Activated T-cell treated with anti-CD3 and anti-CD28 coated beads for 4 hours (primary cell): ENCODE data around the gene ITM2C.

ENCODE experiments used
- DNase-seq: peaks from one replicate; pipeline ENCODE4 v3.0.0-alpha.2; 2020

ITM2C gene

DNA sequence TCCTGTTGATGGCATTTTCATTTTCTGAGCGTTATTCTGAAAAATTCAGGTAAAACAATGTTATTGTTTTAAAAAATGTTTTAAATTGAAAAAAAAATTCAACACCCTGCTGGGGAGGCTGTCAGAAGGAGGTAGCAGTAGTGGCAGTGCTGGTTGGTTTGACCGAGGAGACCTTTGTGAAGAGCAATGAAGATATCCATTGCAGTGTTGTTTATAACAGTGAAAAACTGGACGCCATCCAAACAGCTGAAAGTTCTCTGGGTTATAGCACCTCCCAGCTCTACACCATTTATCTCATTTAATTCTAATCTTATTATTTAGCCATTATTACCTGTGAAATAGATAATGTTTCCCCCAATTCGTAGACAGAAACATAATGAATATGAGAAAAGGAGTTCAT is 12.6 kb upstream of the ITM2C start:
- DNase-seq: no peak

DNA sequence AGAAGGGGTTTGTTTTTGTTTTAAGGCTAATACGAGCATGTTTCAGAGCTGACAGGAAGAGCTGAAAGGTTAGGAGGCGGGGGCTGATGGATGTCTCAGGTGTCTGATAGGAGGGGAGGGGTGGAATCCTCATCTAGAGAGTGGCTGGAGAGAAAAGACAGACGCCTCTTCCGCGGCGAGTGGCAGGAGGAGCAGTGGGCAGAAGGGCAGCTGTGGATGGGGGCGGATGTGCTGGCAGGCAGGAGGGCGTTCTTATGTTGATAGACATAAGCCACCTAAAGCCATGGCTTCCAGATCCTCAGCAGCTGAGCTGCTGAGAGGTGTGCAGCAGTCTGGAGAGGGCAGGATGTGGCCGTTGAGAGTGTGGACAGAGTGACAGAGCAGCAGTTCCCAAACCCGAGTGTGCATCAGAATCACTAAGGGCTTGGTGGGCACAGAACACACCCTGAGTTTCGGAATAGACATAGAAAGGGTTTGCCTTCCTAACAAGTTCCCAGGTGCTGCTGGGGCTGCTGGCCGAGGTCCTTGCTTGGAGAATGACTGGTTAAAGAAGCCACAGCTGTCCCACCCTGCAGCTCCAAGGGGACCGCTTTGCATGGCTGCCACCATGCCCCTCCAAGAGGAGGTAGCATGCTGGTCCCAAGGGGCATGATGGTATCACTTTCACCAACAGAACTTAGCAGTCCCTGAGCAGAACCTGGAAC is 3.0 kb upstream of the ITM2C start:
- DNase-seq: no peak

DNA sequence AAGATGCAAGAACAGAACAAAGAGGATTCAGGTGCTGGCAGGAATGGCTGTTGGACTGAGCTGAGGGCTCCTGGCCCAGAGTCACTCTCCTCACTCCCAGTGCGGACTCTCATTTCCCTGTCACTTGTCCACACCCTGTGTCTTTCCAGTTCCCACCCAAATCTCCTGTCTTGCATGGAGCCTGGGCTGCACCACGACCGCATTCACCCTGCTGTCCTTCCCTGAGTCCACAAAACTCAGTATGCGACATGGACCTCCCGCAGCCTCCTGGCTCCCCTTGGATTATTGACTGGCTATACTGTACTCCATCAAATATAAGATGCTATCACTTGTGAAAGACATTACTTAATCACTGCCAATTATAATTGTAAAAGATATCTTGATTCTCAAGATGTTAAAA is 2.5 kb upstream of the ITM2C start:
- no peak for DNase-seq

DNA sequence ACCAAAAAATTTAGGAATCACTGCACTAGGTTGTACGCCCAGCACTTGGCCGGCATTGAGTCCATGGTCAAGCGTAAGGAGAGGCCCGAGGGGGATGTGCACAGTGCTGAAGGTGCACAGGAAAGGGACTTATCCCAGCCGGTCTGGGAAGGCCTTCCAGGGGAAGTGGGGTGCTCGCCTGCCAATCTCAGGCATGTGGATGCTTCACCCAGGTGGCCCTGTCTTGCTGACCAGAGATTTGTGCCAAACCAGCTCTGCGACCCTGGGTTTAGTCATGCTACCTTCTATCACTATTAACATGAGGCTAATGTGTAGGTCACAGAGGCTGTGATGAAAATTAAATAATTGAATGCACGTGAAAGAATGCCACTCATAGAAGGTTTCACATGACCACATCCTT is 1.7 kb upstream of the ITM2C start:
- no peak for DNase-seq

DNA sequence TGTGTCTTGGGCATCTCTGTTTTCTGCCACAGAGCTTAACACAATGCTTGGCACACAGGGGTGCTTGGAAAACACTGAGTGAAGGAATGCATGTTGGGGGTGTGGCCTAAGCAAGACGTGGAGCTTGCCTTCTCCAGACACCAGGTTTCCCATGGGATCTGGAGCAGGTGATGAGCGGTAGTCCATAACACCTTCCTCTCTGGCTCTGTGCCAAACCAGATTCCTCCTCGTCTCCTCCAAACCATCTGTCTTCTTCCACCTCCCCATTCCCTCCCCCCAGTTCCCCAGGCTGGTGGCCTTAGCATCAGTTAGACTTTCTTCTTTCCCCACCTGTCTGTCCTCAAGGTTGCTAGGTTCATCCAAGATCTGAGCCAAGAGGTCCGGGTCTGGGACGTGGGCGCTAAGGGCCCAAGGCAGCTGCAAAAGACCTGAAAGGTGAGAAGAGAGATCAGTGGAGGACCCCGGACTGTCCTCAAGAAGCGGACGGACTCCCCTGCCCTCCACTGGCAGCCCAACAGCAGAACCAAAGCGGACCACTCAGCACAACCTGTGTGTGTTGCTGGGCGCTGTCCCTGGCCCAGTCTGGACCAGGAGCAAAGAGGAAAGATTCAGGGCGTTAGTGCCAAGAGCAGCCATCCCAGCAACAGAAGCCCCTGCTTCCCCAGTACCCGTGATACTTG is 1.2 kb upstream of the ITM2C start:
- no peak for DNase-seq

DNA sequence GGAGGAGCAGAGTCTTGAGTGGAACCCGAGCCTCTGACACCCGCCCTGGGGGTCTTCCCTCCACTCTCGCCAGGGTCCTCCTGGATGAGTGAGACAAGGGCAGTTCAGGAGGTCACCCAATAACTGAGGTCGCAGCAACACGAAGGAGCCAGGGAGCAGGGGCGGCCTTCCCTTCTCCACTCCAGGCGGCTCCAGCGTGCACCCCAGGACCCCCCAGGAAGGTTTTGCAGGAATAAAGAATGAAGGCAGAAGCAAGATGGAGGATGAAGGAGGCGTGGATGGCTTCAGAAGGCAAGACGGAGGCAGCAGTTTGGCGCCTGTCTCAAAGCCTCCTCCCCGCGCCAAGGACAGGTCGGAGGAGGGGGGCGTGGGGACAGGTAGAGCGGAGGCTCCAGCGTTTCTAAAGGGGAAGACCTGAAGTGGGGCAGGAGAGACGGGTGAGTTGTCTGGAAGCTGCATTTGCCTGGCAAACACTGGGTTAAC is 579 bp upstream of the ITM2C start:
- DNase-seq: no peak

DNA sequence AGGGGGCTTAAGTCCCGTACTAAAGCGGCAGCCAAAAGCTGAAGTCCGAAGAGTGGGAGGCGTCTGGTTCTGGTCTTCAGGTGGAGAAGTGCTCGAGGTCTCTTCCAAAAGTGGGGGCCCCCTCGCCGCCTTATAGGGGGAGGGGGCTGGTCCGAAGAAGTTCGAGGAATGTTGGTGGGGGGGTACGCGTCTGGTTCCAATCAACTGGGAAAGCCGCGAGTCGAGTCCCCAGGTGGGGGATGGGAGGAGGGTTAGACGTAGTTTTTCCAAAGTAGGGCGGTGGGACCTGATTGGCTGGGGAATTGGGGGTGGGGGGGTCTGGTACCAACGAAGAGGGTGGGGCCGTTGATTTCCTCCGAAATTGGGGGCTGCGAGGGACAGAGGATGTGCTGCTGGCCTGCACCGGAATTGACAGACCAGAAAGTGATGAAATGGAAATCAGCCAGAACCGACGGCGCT is 594 bp downstream of the ITM2C start:
- DNase-seq: no peak

DNA sequence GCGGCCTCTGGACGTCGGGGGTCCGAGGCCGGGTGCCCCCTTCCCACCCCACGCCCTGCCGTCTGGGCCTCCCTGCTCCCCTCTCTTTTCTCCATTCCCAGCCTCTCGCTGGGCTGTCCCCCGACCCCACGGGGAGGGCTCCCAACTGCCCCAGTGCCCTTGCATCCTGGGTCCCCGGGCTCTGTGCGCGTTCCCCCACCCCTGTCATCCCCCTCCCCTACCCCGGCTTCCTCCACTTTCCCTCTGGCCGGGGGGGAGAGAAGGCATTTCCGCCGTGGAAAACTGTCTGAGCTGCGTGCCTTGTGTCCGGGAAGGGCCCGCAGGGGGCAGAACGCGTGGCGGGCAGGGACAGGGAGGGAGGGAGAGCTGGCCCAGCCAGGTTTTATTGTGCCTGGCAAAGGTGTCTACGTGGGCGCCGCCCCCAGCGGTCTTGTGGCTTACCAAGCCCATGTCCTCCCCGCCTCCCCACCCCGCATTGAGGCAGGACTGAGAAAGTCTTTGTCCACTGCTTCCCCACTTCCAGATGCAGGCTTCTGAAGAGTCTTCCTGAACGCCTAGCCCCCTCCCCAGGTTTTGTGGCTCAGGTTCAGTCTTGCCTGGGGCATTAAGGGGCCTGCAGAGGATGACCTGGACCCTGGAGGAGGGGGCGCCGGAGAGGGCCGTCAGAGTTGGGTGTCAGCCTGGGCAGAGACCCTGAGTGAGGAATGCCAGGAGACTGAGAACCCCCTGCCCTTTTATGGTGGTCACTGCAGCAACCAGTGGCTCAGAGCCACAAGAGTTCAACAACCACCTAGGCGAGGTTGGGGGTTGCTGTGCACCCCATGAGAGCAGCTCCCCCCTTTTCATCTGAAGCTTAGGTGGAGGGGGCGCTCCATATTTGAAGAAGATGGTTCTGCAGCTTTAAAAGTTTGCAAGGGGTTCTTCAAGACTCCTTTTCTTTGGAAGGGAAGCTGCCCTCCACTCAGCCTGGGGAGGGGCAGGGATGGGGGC is 1.3 kb downstream of the ITM2C start:
- DNase-seq: no peak

DNA sequence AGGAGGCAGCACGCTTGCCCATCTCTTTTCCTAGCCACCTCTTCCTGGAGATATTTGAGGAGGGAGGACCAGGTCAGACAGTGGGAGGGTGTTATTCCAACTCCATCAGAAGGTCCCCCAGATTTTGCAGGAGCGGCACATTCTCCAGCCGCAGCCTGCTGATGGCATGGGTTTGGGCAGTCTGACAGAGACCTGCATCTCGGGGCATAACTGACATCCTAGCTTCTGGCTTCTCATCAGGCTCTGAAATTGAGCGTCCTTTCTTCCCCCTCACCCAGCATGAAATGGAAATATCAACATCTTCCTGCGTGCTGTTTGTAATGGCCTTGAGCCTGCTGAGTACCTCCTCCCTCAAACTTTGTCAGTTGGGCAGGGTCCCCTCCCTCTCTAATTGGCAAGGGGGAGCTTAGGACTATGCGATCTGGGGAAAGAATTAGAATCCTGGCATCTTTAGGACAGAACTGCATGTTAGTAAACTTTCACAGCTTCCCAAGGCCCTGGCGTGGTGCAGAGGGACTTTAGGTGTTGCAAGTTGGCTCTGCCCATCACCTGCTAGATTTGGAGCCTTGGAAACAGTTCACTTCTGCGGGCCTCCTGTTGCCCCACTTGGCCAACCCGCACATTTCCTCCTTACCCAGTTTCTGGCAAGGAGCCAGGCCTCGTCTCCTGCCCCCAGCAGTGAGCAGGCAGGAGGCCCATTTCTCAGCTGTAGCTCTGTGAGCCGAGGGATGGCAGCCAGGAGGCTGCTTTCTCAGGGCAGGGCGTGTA is 2.2 kb downstream of the ITM2C start:
- peak; percentile 42 for DNase-seq

DNA sequence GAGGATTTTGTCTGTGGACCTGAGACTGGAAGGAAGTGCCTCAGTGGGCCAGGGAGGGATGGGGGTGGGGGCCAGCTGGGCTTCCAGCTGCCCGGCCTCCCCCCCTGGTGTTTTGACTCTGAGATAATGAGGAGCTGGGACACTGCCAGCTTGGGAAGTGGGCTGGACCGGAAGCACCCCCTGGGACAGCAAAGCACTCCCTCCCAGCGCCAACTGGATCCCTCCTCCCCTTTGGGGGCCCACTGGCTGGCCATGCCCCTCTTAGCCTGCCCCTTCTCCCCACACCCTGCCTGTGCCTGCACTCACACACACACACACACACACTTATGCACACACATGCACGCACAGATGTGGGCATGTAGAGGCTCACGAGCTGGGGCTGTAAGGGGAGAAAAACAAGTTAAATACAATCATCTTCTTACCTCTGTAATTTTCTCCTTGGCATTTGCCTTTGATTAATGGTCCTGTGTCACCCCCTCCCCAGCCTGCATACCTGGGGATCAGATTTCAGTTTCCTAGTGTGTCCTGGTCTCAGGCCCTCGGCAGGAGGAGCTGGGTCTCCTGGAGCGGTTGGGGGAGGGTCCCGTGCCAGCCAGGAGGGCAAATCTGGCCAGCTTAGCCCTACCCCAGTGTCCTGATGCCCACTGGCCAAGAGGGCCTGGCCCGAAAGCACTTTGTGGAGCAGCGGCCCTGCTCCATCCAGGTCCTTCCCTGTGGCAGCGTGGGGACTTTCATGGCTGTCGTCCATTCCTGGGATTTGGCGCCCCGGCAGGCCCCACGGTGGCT is 3.6 kb downstream of the ITM2C start:
- DNase-seq: no peak

DNA sequence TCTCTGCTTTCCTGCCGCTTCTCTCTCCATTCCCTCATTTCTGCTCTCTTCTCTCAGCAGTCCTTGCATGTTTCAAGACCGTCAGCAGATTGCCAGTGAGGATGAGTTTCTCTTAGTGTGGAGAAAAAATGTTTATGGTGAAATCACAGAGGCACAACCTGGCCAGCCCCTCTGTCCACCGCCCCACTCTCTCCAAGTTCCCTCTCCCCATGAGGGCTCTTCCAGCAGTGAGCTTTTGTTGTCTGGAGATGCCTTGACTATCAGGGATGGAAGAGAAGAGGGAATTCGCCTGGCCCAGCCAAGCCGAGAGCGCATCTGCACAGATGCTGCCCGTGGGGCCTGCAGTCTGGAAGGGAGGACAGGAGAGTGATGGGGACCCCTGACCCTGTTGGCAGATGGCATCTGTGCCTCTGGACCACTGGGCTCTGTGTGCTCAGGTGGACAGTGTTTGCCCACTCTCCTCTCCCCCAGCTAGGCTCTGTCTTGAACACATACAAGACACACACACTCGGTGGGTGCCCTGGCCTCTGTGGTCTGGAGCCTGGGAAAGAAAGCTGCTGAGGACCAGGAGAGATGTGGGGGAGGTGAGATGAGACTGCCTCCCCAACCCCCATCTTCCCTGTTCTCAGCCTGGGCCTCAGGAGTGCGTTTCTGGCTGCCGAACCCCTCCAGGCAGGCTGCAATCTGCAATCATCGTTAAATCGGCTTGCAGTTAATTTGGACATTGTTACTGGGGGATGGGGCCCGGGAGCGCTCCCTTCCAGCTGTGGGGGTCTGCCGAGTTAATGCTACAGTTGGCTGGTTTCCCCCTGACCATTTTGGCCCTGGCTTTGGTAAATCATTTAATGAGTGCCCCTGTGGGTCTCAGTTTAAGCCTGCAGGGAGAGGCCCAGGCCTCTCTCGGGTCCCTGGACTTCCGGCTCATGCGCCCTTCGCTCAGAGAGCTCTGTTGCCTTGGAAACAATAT is 4.5 kb downstream of the ITM2C start:
- no peak for DNase-seq

DNA sequence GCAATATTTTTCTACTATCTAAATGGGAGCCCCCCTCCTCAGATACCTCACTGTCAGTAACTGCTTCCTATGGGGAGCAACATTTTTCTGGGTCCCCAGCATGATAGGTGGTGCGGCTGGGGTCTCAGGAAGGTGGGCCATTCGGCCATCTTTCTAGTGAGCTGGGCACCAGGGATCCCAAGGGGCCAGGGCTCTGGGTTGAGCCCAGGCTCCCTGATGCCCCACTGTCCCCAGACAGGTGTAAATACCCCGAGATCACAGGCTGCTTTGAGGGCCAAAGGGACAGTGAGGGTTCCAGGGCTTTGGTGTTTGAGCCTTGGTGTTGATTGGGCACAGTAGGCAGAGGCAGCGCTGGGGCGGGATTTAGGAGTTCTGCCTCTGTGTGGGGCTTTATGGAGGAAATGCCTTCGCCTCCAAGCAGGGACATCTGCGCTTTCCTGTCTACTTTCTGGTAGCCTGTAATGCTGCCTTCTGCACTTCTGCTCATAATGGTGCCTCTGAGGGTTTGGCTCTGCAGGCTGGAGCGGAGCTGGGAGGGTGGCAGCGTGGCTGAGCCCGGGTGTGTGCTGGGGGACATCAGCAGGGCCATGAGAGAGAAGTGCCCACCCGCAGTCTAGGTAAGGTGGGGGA is 5.3 kb downstream of the ITM2C start:
- DNase-seq: no peak

DNA sequence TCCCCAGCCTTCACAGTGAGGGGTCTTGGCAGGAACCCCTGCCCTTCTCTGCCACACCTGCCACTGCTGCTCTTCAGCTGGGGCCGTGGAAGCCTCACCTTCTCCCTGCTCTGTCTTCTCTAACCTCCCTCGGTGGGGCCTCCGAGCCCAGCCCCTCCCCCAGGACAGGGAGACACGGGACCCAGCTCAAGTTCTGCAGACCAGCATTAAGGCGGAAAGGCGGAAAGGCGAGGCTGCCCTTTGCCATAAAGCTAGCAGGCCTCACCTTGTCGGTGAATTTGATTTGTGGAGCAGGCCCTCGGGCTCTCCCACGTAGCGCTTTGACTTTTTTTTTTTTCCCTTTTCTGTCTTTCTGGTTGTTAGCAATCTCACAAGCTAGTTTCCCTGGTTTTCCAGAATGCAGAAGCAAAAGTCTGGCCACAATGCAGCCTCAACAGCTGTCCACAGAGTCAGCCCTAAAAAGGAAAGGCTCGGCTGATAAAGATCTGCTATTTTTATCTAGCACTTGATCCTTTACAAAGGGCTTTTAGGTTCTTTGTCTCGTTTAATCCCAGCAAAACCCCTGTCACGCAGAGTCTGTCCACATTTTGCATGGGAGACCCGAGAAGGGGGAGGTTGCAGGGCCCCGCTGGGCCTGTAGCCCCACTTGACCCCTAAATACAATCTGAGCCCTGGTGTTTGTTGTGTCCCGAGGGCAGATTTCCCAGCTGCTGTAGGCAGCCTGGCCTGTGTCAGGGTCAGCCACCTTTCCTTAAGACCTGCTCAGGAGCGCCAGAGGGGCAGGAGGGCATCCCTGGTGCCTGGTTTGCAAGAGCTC is 6.0 kb downstream of the ITM2C start:
- DNase-seq: no peak

DNA sequence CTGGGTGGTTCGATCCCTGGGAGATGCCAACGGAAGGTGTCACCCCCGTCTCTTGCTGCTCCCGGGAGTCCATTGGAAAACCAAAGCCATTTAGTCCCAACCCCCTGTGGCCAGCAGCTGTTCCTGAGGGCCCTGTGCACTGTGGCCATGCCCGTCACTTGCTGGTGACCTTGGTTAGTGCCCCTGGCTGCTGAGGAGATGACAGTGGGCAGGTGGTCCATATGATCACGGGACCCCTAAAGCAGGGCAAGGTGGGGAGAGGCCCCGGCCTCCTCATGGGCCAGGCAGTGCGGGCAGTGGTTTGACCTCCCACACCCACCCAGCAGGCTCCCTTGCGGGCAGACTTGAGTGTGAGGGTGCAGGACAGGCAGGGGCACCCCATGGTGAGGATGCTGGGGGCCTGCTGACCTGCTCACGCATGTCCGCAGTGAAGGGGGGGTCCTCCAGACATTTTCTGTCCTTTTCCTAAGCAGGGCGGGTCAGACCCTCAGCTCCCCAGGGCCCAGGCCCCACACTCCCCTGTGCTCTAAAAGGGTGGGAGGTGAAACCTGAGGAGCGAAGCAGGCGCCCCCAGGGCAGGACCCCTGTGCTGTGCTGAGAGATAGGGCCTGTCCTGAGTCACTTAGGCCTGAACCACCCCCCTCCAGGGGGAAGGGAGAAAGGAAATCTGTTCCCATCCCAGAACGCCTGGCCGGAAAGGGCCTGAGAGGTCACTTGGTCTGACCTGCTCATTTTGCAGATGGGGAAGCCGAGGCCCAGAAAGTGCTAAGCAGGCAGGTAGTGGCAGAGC is 6.8 kb downstream of the ITM2C start:
- DNase-seq: no peak

DNA sequence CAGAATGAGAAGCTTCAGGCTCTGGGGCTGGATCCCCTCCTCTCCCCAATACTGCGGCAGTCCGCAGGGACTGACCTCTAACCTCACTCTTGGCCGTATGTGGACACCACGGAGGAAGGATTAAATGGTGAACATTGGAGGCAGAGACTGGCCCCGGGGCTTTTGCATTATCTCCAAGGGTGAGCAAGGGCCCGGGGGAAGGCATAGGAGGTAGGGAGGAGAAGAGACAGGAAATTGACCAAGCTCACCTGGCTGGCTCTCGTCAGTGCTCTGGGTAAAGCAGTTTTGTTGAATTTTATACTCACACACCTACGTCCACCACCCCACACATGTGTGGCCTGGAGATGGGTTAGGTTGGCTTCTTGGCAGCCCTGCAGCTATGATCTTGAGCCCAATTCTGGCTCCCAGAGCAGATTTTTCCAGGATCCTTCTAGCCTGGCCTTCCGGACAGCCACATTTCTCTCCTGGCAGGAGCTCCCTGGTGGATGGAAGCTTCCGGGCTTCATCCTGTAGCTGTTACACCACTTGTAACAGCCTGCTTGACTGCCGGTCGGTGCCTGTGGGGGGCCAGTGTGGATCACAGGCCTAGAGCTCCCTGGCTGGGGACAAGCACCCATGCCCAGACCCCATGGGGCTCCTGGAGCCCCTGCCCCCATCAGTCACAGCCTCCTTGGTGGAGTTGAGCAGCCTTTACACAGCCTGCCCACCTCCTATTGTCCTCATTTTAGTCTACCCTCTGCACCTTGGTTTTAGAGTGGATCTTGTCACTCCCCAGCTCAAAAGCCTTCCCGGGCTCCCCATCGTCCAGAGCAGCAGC is 7.6 kb downstream of the ITM2C start:
- DNase-seq: no peak

DNA sequence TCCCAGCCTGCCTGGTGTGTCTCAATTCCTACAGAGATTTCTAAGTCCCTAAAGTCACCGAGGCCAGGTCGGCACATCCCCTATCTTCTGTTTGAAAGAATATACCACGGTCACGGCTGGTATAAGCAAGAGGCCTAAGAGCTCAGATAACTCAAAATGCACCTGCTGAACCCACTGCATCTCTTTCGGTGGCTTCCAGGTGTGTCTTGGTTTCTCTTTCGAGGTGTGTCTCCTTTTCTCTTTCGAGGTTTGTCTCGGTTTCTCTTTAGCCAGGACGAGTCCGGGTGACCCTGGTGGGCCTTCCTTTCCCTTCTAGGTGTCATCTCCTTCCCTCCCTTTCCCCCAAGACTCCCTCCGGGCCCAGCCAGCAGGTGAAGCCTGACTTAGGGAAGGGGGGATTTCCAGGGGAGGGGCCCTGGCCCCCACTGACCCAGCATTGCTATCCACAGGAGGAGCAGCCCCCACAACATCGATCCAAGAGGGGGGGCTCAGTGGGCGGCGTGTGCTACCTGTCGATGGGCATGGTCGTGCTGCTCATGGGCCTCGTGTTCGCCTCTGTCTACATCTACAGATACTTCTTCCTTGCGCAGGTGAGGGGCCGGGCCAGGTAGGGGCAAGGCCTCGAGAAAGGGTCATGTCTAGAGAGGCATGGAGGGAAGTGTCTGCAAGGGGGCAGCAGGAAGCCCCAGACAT is 8.4 kb downstream of the ITM2C start:
- DNase-seq: no peak
